Mesenchymal stem cell (in vitro differentiated cells and primary cell): ENCODE data around the gene TMEM127.

Source experiments
- DNase-seq: peaks from one replicate; pipeline ENCODE4 v3.0.0-alpha.2; 2013
- H2AFZ ChIP-seq: one replicate; pipeline ENCODE4 v1.6.1; 2013; ENCODE audit warnings: low read depth, mild to moderate bottlenecking, control low read depth, inconsistent platforms, low read length, moderate library complexity
- H2AK5ac ChIP-seq: 2 replicates; pipeline ENCODE4 v1.6.1; 2013; ENCODE audit warnings: low read length, moderate library complexity, mild to moderate bottlenecking, inconsistent platforms; ENCODE audit not compliant: severe bottlenecking
- H2BK120ac ChIP-seq: one replicate; pipeline ENCODE4 v1.6.1; 2013; ENCODE audit warnings: low read depth, mild to moderate bottlenecking, inconsistent platforms, low read length, moderate library complexity
- H2BK12ac ChIP-seq, 2 experiments: one replicate each; pipeline ENCODE4 v1.6.1; 2013; ENCODE audit warnings: inconsistent platforms in 2 of 2, low read length in 2 of 2, mild to moderate bottlenecking in 2 of 2, moderate library complexity in 2 of 2, control low read depth in 1 of 2
- H2BK15ac ChIP-seq: one replicate; pipeline ENCODE4 v1.6.1; 2013; ENCODE audit warnings: mild to moderate bottlenecking, low read depth, inconsistent platforms; ENCODE audit not compliant: poor library complexity, severe bottlenecking
- H2BK5ac ChIP-seq: 2 replicates; pipeline ENCODE4 v1.6.1; 2013; ENCODE audit warnings: low read depth, mild to moderate bottlenecking, low read length, control low read depth, inconsistent platforms; ENCODE audit not compliant: poor library complexity, severe bottlenecking
- H3K14ac ChIP-seq, 2 experiments: one replicate each; pipeline ENCODE4 v1.6.1; 2013; ENCODE audit warnings: inconsistent platforms in 2 of 2, low read length in 2 of 2, control low read depth in 1 of 2, mild to moderate bottlenecking in 1 of 2, moderate library complexity in 1 of 2
- H3K18ac ChIP-seq, 2 experiments: one replicate each; pipeline ENCODE4 v1.6.1; 2013; ENCODE audit warnings: inconsistent platforms in 2 of 2, low read length in 2 of 2, control low read depth in 1 of 2, low read depth in 1 of 2, mild to moderate bottlenecking in 1 of 2
- H3K23ac ChIP-seq, 2 experiments: one replicate each; pipeline ENCODE4 v1.6.1; 2013; ENCODE audit warnings: inconsistent platforms in 2 of 2, low read length in 2 of 2, mild to moderate bottlenecking in 2 of 2, moderate library complexity in 2 of 2, control low read depth in 1 of 2
- H3K27ac ChIP-seq: 2 replicates; pipeline ENCODE4 v1.5.1; 2013; ENCODE audit warnings: mild to moderate bottlenecking, moderate library complexity, low read length, control low read depth, inconsistent platforms; ENCODE audit not compliant: poor library complexity, severe bottlenecking
- H3K27me3 ChIP-seq, 2 experiments: 2 replicates each; pipeline versions ENCODE4 v1.6.1 to v1.7.0; 2013; ENCODE audit warnings: low read length in 2 of 2, mild to moderate bottlenecking in 2 of 2, moderate library complexity in 2 of 2, control low read depth in 1 of 2, inconsistent platforms in 1 of 2; ENCODE audit not compliant: control insufficient read depth in 1 of 2, insufficient read depth in 1 of 2
- H3K36me3 ChIP-seq, 2 experiments: 2 replicates each; pipeline versions ENCODE4 v1.6.1 to v1.7.0; 2013; ENCODE audit warnings: low read length in 2 of 2, control low read depth in 1 of 2, inconsistent platforms in 1 of 2, low read depth in 1 of 2, mild to moderate bottlenecking in 1 of 2; ENCODE audit not compliant: insufficient read depth in 2 of 2, control insufficient read depth in 1 of 2
- H3K4ac ChIP-seq, 2 experiments: one replicate each; pipeline ENCODE4 v1.6.1; 2013; ENCODE audit warnings: inconsistent platforms in 2 of 2, low read length in 2 of 2, mild to moderate bottlenecking in 2 of 2, moderate library complexity in 2 of 2, control low read depth in 1 of 2, low read depth in 1 of 2
- H3K4me1 ChIP-seq: 2 replicates; pipeline ENCODE4 v1.6.1; 2013; ENCODE audit warnings: low read depth, low read length, control low read depth; ENCODE audit not compliant: control insufficient read depth, insufficient read depth
- H3K4me2 ChIP-seq: 2 replicates; pipeline ENCODE4 v1.6.1; 2013; ENCODE audit warnings: low read length, mild to moderate bottlenecking, inconsistent platforms; ENCODE audit not compliant: poor library complexity, severe bottlenecking
- H3K4me3 ChIP-seq, 2 experiments: 2 replicates each; pipeline versions ENCODE4 v1.5.1 to v1.7.0; 2013; ENCODE audit warnings: low read length in 2 of 2, mild to moderate bottlenecking in 2 of 2, control low read depth in 1 of 2, low read depth in 1 of 2; ENCODE audit not compliant: insufficient read depth in 1 of 2
- H3K79me1 ChIP-seq: replicated peaks from 2 replicates; pipeline ENCODE4 v1.6.1; 2013; ENCODE audit warnings: mild to moderate bottlenecking, control low read depth, low read length, inconsistent platforms; ENCODE audit not compliant: poor library complexity, severe bottlenecking
- H3K9ac ChIP-seq: 2 replicates; pipeline ENCODE4 v1.7.0; 2013; ENCODE audit warnings: mild to moderate bottlenecking, low read length, moderate library complexity
- H3K9me3 ChIP-seq: 2 replicates; pipeline ENCODE4 v1.7.0; 2013; ENCODE audit warnings: mild to moderate bottlenecking, low read length; ENCODE audit not compliant: control insufficient read depth
- H4K8ac ChIP-seq: one replicate; pipeline ENCODE4 v1.6.1; 2013; ENCODE audit warnings: inconsistent platforms, mild to moderate bottlenecking, low read length, moderate library complexity
- H4K91ac ChIP-seq: one replicate; pipeline ENCODE4 v1.6.1; 2013; ENCODE audit warnings: mild to moderate bottlenecking, low read length, inconsistent platforms
- WGBS: methylation state at CpG from one replicate; pipeline ENCODE4 v1.1.7; 2013; ENCODE audit warnings: mixed read lengths; 5-methylcytosine and 5-hydroxymethylcytosine counted together

The TMEM127 gene

GRCh38 chr2:96249654-96250053 lies 16.1 kb downstream of the TMEM127 start:
- H4K91ac ChIP-seq, result no peak overlapping the region
- no peak overlapping the region for H2BK5ac ChIP-seq
- H2AK5ac ChIP-seq, result no peak overlapping the region
- H3K9ac ChIP-seq, result peak overlapping the region; percentile 58
- no peaks in the 10 kb centered on the region for H3K9me3 ChIP-seq
- H3K27me3 ChIP-seq, result no peaks in the 10 kb centered on the region
- peaks cover 11% of the 10 kb centered on the region for H3K4me1 ChIP-seq
- H3K23ac ChIP-seq, result no peak overlapping the region
- no peak overlapping the region for H3K27ac ChIP-seq
- 96% methylated on average over 9 of the region's 9 CpGs for WGBS
- H2BK15ac ChIP-seq, result no peak overlapping the region
- no peak overlapping the region for H3K4me2 ChIP-seq
- H3K4ac ChIP-seq, result no peak overlapping the region
- H2BK12ac ChIP-seq, result no peak overlapping the region
- DNase-seq, result no peak
- H3K4me3 ChIP-seq, result peak overlapping the region in 1 of 2 experiments; percentile 35
- H3K14ac ChIP-seq, result no peak overlapping the region
- H3K79me1 ChIP-seq, result peaks cover 19% of the 10 kb centered on the region
- no peak overlapping the region for H3K18ac ChIP-seq
- no peak overlapping the region for H2AFZ ChIP-seq
- H2BK120ac ChIP-seq, result no peak overlapping the region
- H4K8ac ChIP-seq, result no peak overlapping the region
- H3K36me3 ChIP-seq, result peaks cover 37 to 38% of the 10 kb centered on the region in 2 experiments

GRCh38 chr2:96248624-96249023 lies 17.2 kb downstream of the TMEM127 start:
- H3K9me3 ChIP-seq, result no peaks in the 10 kb centered on the region
- peaks cover 11% of the 10 kb centered on the region for H3K4me1 ChIP-seq
- H2BK5ac ChIP-seq, result no peak overlapping the region
- H3K36me3 ChIP-seq, result peaks cover 27 to 28% of the 10 kb centered on the region in 2 experiments
- no peak overlapping the region for H3K14ac ChIP-seq
- H3K79me1 ChIP-seq, result peaks cover 11% of the 10 kb centered on the region
- no peak overlapping the region for H4K91ac ChIP-seq
- no peak overlapping the region for H3K27ac ChIP-seq
- no peak overlapping the region for H3K4ac ChIP-seq
- H3K9ac ChIP-seq, result no peak overlapping the region
- no peak overlapping the region for H2BK120ac ChIP-seq
- H2AFZ ChIP-seq, result no peak overlapping the region
- H3K4me2 ChIP-seq, result no peak overlapping the region
- no peak overlapping the region for H4K8ac ChIP-seq
- WGBS, result 97% methylated on average over 3 of the region's 4 CpGs
- no peaks in the 10 kb centered on the region for H3K27me3 ChIP-seq
- H2BK15ac ChIP-seq, result no peak overlapping the region
- no peak for DNase-seq
- no peak overlapping the region for H3K18ac ChIP-seq
- no peak overlapping the region for H2AK5ac ChIP-seq
- H3K23ac ChIP-seq, result no peak overlapping the region
- no peak overlapping the region for H3K4me3 ChIP-seq
- no peak overlapping the region for H2BK12ac ChIP-seq

- H3K36me3 ChIP-seq, result peaks cover 20% of the 10 kb centered on the region in 2 experiments
- no peak overlapping the region for H2BK12ac ChIP-seq
- no peak overlapping the region for H2BK5ac ChIP-seq
- peaks cover 8% of the 10 kb centered on the region for H3K79me1 ChIP-seq
- no peak overlapping the region for H3K27ac ChIP-seq
- H3K4me2 ChIP-seq, result no peak overlapping the region
- H2BK15ac ChIP-seq, result no peak overlapping the region
- H3K4me3 ChIP-seq, result no peak overlapping the region
- no peak overlapping the region for H2AFZ ChIP-seq
- no peak overlapping the region for H3K23ac ChIP-seq
- DNase-seq, result no peak
- H4K8ac ChIP-seq, result no peak overlapping the region
- H4K91ac ChIP-seq, result no peak overlapping the region
- H3K14ac ChIP-seq, result no peak overlapping the region
- no peak overlapping the region for H3K4ac ChIP-seq
- H2AK5ac ChIP-seq, result no peak overlapping the region
- no peaks in the 10 kb centered on the region for H3K27me3 ChIP-seq
- 95% methylated on average over 2 of the region's 5 CpGs for WGBS
- peaks cover 11% of the 10 kb centered on the region for H3K4me1 ChIP-seq
- H3K9me3 ChIP-seq, result no peaks in the 10 kb centered on the region
- no peak overlapping the region for H3K9ac ChIP-seq
- no peak overlapping the region for H2BK120ac ChIP-seq
- no peak overlapping the region for H3K18ac ChIP-seq
Observed at GRCh38 chr2:96247896-96248295, 17.9 kb downstream of the TMEM127 start.

- Histone ChIP-seq H3K23ac (no peak overlapping the region), H4K91ac (no peak overlapping the region), H2AFZ (no peak overlapping the region), H3K4me3 (no peak overlapping the region), H3K79me1 (peaks cover 3% of the 10 kb centered on the region), H3K18ac (no peak overlapping the region), H3K27me3 (no peaks in the 10 kb centered on the region), H3K4me2 (no peak overlapping the region), H3K9me3 (no peaks in the 10 kb centered on the region), H3K4me1 (peaks cover 5% of the 10 kb centered on the region), H2AK5ac (no peak overlapping the region), H3K27ac (no peak overlapping the region), H3K36me3 (peaks cover 11% of the 10 kb centered on the region in 2 experiments), H3K14ac (no peak overlapping the region), H2BK120ac (no peak overlapping the region), H3K9ac (no peak overlapping the region), H3K4ac (no peak overlapping the region), H4K8ac (no peak overlapping the region), H2BK5ac (no peak overlapping the region), H2BK12ac (peak overlapping the region in 1 of 2 experiments; percentile 39), H2BK15ac (no peak overlapping the region)
- WGBS, result 89% methylated on average over 3 of the region's 3 CpGs
- no peak for DNase-seq
Observed at GRCh38 chr2:96247009-96247408, 18.8 kb downstream of the TMEM127 start.
